Stimulated activated CD8-positive, alpha-beta memory T cell treated with anti-CD3 and anti-CD28 coated beads, Interleukin-15, amount 100 ng/mL, for 4 hours (primary cell): ENCODE data around the gene VHLL.
"Not testable (repeated sequence)": the region's sequence is repeated elsewhere in the genome, so short reads cannot be mapped to it uniquely, and the experiment has no call there.

ENCODE experiments used
- DNase-seq, 2 donors: peaks; one replicate each; pipeline ENCODE4 v3.0.0-alpha.2; 2020; ENCODE audit warnings: low read depth in 2 of 2

VHLL gene

DNA sequence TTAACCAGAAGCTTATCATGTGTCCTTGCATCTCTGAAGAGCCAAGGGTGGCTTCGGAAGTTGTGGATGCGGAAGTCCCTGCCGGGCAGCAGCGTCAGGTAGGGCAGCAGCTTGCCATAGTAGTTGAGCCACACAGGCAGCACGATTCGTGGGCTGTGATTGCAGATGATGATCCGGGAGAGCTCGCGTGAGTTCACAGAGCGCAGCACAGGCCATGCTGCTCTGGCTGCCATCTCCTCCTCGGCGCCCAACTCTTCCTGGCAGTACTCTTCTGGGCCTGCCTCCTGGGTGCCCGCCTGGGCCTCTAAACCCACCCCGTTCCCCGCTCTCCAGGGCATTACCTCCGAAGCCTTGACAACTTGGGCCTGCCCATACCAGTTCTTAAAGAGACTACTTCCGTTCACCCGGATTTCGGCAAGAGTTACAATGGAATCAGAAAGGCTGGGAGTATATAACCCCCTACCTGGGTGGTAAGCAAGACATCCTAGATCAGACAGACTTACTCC lies at the start of gene VHLL:
Gene VHLL, minus strand, starts transcription at position 456 of the 506 bp plus-strand sequence. Its CDS starts 118 bp downstream, at position 338.
- no peak for DNase-seq

DNA sequence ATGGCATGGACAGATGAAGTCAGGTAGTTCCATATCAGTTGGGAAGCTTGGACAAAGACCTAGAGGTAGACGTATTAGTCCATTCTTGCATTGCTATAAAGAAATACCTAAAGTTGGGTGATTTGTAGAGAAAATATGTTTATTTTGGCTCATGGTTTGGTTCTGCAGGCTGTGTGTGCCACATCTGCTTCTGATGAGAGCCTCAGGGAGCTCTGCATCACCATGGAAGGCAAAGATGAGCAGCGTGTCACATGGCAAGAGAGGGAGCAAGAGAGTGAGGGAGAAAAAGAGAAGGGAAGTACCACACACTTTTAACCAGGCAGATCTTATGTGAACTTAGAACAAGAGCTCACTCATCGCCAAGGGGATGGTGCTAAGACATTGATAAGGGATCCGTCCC lies 48.2 kb upstream of the VHLL start:
- no peak for DNase-seq

DNA sequence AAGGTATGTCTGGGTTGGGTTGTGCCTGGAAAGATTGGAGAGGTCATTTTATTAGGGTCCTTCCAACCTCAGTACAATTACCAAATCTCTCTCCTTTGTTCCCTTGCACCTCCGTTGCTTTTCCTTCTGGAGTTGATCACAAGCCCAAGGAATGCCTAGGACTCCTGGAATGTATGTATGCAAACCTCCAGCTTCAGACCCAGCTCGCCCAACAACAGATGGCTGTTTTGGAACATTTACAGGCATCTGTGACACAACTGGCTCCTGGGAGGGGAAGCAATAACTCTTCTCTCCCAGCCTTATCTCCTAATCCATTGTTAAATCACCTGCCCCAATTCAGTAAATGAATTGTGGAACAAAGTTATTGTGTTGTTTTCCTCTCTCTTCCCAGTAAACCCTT lies 47.5 kb upstream of the VHLL start:
- no peak for DNase-seq

DNA sequence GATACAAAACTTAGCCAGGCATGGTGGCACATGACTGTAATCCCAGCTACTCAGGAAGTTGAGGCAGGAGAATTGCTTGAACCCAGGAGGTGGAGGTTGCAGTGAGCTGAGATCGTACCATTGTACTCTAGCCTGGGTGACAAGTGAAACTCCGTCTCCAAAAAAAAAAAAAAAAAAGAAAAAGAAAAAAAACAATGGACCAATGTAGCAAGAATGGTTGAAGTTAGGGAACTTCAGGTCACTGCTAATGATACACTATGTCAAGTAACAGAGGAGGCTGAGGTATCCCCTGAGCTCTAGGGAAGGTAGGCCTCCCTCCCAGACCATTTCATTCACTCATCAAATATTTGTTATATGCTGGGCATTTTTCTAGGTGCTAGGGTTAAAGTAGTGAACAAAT lies 46.9 kb upstream of the VHLL start:
- DNase-seq = not testable (repeated sequence)

DNA sequence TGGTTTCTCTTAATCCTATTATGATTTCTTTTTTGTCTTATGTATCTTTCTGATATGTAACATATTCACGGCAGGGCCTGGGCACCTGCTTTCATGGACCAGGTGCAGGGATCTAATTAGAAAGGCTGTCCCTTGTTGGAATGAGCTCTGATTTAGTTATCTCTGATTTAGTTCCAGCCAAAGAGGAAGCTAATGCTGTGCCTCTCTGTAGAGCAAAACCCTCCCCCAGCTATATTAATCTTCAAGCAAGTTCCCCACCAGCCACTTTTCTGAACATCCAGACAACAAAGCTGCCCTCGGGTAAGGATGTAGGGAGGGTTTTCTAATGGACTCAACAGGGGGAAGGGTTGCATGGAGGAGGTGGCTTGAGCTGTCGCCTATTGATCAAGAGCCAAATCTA lies 45.3 kb upstream of the VHLL start:
- no peak for DNase-seq

DNA sequence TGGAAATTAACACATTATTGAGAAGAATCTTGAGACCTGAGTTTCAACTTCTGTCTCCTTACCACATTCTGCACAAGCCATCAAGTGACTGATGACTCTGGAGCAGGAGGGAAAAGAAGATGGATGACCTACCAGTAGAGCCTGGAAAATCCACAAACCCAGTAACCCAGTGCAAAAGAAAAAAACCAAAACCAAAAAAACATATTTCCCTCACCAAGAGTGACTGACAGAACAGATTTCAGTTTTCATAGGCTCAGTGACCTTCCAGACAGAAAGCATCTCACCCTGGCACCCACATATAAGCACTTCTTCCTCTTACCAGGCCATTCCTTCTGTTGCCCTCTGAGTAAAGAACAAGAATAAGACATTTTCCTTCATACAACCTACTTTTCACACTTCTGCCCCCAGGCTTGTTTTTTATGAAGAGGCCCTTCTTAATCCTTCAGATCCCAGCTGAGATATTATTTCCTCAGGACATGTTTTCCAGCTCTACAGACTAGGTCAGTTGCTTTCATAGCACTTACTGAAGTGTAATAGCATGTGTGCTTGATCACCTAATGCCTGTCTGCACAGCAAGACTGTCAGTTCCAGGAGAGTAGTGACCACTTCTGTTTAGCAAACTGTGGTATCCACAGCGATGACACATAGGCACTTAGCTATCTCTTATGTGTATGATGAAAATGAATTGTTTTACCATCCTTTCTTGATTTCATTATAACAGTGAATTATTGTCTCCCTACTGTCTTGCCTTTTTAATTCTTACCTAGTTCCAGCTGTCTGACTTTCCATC lies 43.3 kb upstream of the VHLL start:
- DNase-seq = no peak

DNA sequence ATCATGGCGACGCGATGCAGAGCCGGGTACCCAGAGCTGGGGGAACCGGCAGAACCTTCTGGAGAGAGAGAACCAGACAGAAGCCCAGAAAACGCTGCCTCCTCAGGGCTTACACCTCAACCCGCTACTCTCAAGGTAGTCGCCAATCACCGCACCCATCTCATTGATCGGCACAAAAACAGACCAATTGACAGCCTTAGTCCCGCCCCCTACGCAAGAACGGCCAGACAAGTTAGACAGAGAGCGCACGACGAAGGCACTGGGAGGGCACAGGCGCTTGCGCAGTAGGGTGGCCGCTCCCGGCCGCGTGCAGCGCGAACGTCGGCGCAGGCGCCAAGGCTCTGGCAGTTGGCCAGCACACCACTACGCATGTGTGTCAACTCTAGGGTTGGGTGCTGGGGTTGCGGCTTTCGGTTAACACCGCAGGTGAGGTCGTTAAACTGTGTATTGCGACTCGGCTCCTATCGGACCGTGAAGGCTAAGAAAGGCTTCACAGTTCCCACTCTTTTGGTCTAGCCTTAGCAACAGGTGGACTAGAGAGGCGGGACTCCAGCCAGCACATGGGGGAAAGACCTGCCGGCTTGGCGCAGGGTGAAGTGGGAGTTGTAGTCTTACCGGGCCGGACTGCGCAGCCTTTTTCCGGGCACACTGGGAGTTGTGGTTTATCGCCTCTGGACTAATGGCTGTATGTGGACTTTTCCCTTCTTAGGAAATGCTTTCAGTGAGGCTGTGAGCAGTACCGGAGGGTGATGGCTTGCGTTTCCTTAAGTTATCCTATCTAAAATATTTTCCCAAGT lies 39.3 kb upstream of the VHLL start, which contains the start of the genes CCT3 and TSACC:
Gene CCT3, minus strand, starts transcription at position 113 of the 797 bp plus-strand sequence. Its CDS starts 108 bp downstream, at position 5.
Gene TSACC, plus strand, starts transcription at position 347 of the 797 bp plus-strand sequence. CDS start 1,232 bp downstream, outside the sequence.
- DNase-seq = peak; percentile 97 to 98

DNA sequence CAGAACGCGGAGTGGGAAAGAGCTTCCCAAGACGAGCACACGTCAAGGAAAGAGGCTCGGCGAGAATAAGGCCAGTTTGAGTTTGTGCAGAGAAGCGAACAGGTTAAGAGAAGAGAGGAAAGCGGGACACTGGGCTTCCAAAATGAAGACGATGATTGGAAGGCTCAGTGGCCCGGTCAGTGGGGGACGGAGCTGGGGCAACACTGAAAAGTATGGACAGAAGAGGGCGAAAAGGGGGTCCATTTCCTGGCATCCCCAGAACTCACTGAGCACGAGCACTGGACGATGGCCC lies 38.7 kb upstream of the VHLL start:
- DNase-seq = peak in 1 of 2 donors; percentile 1

DNA sequence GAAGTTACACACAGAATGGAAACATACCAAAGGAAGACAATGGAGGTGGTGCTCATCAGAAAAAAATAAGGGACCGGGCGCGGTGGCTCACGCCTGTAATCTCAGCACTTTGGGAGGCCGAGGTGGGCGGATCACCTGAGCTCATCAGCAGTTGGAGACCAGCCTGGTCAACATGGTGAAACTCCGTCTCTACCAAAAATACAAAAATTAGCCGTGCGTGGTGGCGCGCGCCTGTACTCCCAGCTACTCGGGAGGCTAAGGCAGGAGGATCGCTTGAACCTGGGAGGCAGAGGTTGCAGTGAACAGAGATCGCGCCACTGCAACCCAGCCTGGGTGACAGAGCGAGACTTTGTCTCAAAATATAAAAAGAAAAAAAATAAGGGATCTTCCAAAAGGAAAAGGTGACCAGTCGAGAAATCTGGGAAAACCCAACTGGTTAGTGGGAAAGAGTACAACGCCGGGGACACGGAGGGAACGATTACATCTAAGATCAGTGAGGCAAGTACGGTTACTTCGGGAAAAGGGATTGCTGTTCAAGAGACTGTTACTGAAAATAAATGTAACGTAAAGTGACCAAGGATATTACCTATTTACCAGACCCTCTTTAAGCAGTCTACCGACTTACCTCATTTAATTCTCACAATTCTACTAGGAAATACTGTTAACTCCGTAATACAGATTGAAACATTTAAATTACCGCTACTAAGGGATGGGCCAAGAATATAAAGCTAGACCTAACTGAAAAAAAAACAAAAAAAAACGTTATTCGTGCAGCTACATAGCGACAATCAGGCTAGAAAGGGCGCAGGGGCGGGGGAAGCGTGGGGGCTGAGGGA lies 38.2 kb upstream of the VHLL start:
- no peak for DNase-seq

DNA sequence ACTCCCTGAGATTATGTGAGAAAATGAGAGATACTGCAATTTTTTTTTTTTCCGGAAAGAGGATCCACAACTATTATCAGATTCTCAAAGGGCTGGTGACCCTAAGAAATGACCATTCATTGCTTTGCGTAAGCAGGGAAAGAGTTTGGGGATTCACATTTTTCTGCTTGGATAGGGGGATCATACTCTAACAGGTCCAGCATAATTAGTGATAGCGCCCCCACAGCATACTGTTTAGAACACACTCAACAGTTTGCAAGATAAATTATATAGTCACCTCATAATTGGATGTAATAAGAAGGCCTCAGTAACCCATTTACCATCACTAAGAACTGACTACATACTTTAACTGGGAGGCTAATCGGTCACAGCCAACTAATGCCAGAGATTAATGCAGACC lies 37.1 kb upstream of the VHLL start:
- DNase-seq = no peak

DNA sequence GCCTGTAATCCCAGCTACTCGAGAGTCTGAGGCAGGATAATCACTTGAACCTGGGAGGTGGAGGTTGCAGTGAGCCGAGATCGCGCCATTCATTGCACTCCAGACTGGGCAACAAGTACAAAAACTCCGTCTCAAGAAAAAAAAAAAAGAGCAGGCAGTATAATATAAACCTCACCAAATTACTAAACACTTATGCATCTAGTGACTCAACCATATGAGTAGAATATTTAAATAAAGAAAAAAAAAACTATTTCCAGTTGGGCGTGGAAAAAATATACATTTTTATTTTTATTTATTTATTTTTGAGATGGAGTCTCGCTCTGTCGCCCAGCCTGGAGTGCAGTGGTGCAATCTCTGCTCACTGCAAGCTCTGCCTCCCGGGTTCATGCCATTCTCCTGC lies 24.1 kb upstream of the VHLL start:
- DNase-seq = not testable (repeated sequence)

DNA sequence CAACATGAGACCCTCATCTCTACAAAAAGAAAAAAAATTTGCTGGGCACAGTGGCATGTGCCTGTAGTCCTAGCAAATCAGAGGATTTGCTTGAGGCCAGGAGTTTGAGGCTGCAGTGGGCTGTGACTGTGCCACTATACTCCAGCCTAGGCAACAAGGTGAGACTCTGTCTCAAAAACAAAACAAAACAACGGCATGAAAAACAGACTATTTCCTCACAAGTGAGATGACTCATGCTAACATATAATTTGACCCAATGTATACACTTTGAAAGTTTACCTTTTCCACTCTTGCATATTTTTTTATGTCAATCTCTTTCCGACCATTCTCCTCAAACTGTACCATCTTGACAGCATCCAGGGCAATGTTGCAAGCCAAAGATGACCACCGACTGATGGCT lies 21.5 kb upstream of the VHLL start:
- DNase-seq = no peak

DNA sequence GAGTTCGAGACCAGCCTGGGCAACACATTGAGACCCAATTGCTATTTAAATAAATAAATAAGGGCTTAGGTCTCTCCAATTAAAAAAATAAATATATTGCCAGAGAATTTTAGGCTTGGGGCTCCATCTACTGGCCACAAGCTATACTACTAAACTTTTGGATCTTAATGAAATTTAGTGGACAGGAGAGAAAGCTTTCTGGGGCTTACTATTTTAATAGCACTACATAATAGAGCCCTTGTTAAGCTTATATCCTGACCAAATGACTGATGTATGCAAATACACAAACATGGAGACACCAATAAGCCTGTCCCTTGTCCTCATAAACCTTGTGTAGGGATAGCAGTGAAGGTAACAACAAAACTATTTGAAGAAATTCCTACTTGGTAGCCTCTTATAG lies 20.6 kb upstream of the VHLL start:
- DNase-seq = no peak

DNA sequence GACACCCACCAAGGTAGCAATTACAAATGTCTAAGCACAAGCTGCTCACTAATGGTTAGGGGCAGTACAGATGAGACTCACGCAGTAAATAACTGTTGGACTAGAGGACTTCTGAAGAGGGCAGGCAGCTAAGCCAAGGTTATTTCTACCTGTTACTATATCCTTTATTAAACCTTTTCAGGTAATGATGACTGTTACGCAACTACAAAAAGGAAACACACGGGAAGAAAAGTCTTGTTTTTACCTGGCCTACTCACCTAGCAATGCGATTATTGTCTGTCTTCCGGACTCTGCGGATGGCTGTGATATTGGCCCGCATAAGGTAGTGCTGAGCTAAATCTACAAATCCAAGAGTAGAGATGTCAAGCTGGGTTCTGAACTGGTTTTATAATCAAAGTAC lies 17.8 kb upstream of the VHLL start:
- no peak for DNase-seq

DNA sequence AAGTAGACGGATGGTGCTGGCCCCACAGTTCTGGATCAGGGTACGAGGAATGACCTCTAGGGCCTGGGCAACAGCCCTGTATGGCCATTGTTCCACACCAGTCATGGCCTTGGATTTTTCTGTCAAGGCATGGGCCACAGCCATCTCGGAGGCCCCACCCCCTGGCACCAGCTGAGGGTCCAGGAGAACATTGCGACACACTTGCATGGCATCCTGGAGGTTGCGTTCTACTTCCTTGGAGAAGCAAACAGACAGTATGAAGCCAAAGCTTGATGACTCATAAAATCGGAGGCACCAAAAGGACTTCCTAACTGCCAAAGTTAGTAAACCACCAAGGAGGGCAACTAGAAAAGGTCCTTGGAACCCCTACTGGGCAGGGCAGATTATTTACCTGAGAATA lies 11.9 kb upstream of the VHLL start:
- no peak for DNase-seq

DNA sequence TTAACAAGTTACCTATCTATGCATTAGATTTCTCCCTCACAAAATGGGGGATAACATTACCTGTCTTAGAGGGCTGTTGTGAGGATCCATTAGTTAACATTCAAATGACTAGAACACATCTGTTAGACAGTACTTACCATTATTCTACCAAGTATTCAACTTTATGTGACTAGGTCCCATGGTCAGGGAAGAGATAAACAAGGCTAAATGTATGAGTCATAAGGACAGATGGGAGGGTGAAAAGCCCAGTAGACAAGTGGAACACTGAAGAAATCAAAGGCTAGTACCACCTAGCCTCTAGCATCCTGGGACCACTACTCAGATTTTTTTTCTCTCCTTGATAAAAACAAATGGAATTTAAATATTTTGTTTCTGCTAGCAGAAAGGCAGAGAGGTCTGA lies 9.0 kb upstream of the VHLL start:
- no peak for DNase-seq

DNA sequence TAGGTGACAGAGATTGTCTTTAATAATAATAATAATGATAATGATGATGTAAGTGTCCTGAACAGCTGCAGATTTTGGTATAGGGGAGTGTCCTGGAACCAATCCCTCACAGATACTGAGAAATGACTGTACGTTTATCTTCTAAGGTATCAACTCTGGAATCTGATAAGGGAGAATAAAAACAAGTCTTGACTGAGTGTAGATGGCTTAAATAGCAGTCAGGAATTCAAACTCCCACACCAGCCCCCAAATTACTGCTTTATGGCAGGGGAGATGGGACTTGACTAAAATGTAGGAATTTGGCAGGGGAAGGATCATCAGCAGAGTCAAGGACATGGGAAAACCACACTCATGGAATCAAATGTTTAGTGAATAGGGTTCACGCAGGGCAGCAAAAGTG lies 6.1 kb upstream of the VHLL start:
- no peak for DNase-seq

DNA sequence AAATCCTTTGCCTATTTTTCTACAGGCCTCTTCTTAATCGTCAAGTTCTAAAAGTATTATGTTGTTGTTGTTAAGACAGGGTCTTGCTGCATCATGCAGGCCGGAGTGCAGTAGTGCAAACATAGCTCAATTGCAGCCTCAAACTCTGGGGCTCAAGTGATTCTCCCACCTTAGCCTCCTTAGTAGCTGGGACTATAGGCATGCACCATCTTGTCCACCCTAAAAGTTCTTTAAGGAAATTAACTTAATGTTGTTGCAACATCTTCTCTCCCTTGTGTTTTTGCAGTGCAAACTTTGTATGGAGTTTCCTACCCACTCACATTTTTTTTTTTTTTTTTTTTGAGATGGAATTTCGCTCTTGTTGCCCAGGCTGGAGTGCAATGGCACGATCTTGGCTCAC lies 4.1 kb upstream of the VHLL start:
- no peak for DNase-seq

DNA sequence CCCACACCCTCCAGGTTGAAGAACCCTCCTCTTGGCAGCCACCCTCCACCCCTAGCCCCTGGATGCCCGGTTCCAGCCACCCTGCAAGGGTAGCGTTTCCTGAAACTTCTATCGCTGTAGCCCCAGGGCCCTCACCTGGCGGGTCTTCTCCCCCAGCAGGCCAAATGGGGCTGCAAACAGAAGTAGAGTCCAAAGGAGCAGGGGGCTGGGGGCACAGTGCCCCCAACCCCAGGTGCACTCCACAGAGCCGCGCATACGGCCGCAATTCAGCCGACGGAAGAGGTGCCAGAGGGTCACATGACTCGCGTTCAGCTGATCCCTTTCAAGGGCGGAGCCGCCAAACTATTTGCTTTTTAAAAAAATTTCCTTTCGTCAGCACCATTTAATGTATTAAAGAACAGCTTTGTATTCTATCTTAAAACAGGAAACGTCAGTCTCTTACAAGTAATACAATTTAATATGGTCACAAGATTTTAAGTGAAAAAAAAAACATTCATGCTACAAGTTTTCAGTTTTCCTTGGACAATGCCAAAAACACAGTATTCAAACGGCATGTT lies 3.6 kb downstream of the VHLL start, which contains the start of gene GLMP:
Gene GLMP, minus strand, starts transcription at position 289 of the 557 bp plus-strand sequence. Its CDS starts 34 bp downstream, at position 255.
- DNase-seq = peak in 1 of 2 donors; percentile 35

DNA sequence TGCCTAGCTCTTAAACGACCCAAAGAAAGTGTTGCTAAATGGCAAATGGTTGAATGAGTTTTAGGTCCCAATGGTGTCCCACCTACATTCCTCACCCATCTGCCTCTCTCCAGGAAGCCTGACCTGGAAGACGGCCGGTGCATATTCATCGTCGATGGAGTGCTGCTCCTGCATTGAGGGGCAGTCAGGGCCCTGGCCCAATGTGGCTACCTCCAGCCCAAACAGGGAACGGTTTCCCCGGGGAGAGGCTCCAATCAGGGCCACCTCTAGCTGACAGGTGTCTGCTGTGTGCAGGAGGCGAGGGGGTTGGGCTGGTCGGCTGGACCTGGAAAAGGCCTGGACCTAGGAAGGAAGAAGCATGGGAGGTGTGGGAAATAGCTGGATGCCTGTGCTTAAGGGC lies 5.2 kb downstream of the VHLL start:
- no peak for DNase-seq

DNA sequence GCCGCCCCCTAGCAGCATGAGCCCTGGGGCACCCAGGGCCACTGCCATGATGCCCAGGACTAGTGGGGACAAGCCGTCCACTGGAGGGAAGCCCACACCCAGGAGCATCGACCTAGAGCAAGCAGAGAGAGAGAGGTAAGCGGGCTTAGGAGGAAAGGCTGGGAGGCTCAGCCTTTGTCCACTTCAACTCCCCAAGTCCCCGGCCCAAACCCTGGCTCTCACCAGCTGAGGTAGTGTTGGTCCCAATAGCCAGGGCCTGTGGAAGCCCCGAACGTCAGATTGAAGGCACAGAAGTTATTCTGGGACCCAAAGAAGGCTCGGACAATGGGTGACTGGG lies 6.0 kb downstream of the VHLL start:
- no peak for DNase-seq
